NB4 (cell line): Measurements from ENCODE around the gene CMSS1.

Source experiments
- CTCF ChIP-seq: IDR thresholded peaks from one replicate; pipeline ENCODE4 v1.5.1; 2012; ENCODE audit warnings: low read depth, low read length
- MAX ChIP-seq: IDR thresholded peaks from 2 replicates; pipeline ENCODE4 v1.6.1; 2011; ENCODE audit warnings: low read depth, low read length

GRCh38 chr3:99901200-99901926 is 83.7 kb downstream of the CMSS1 start:
- TF ChIP-seq CTCF (no peak), MAX (no peak)
